K562 (cell line): Measurements from ENCODE around the gene NELFE. TPM values are rescaled to one million over a fixed set of nuclear protein-coding genes. Genes with fewer than 3 reads are reported as not detected.

Source experiments
- ELF1 ChIP-seq: fragments of 200-800 bp; sonication (Bioruptor generic); IDR thresholded peaks from 2 replicates; pipeline ENCODE4 v1.6.1; 2016; ENCODE audit warnings: missing genetic modification characterization, missing compliant biosample characterization
- ESRRB ChIP-seq: fragments of 250-450 bp; sonication (Bioruptor Pico); IDR thresholded peaks from 2 replicates; pipeline ENCODE4 v1.5.0; 2020; ENCODE audit warnings: mild to moderate bottlenecking, moderate library complexity, borderline replicate concordance
- FIP1L1 ChIP-seq: fragments of 200-400 bp; formaldehyde crosslinking; IDR thresholded peaks from 2 replicates; pipeline ENCODE4 v1.6.1; 2018; ENCODE audit warnings: mild to moderate bottlenecking, low read depth, low read length; ENCODE audit not compliant: poor library complexity, severe bottlenecking
- NCOA4 ChIP-seq: fragments of 450-650 bp; IDR thresholded peaks from 2 replicates; pipeline ENCODE4 v1.6.1; 2018; ENCODE audit warnings: mild to moderate bottlenecking; ENCODE audit not compliant: partially characterized antibody
- NELFE ChIP-seq: IDR thresholded peaks from 2 replicates; pipeline ENCODE4 v1.6.1; 2011; ENCODE audit warnings: mild to moderate bottlenecking; ENCODE audit not compliant: insufficient read depth, insufficient read length
- POLR2AphosphoS2 ChIP-seq: IDR thresholded peaks from 2 replicates; pipeline ENCODE4 v1.6.1; 2012; ENCODE audit warnings: low read length, improper control_type of control experiment
- STAT6 ChIP-seq: sonication (generic); formaldehyde crosslinking; IDR thresholded peaks from 2 replicates; pipeline ENCODE4 v1.8.1; 2023; ENCODE audit warnings: mild to moderate bottlenecking, missing genetic modification reagents
- TAF1 ChIP-seq: IDR thresholded peaks from 2 replicates; pipeline ENCODE4 v1.6.1; 2011; ENCODE audit warnings: mild to moderate bottlenecking, low read length, moderate library complexity; ENCODE audit not compliant: insufficient read depth, control insufficient read depth, severe bottlenecking; ENCODE audit errors: extremely low read depth
- TEAD1 ChIP-seq, 2 experiments: fragments of 450-650 bp in 1 of 2; sonication (generic) in 1 of 2; formaldehyde crosslinking; IDR thresholded peaks; 2 replicates each; pipeline versions ENCODE4 v1.4.0 to v1.8.0; 2020 to 2022; ENCODE audit warnings: mild to moderate bottlenecking in 2 of 2, missing genetic modification reagents in 1 of 2
- ZHX1 ChIP-seq: fragments of 150-350 bp; conservative IDR thresholded peaks from 2 replicates; pipeline ENCODE4 v1.6.1; 2014; ENCODE audit warnings: low read length
- polyA plus RNA-seq, 8 experiments: library from polyadenylated mRNA; depleted of rRNA in 4 of 8; stranded (reverse) in 5 of 8; unstranded in 3 of 8; fragments of >200 nt; fragmentation: Nextera tagmentation in 2 of 8; fragmentation: Illumina TruSeq in 1 of 8; extraction: Ambion mirVana in 2 of 8; extraction: Trizol in 1 of 8; gene quantifications; 2 replicates each; pipeline versions ENCODE4 v1.2.1 to v1.2.3, GENCODE V29; 2011 to 2014; ENCODE audit warnings: inconsistent platforms in 1 of 8, missing spikeins in 1 of 8
- total RNA-seq, 7 experiments: library from RNA; depleted of rRNA in 6 of 7; stranded (reverse); fragments of >200 nt in 6 of 7; fragmentation: Illumina TruSeq in 2 of 7; extraction: Trizol in 2 of 7; gene quantifications; 2 replicates each; pipeline versions ENCODE4 v1.2.1 to v1.2.3, GENCODE V29; 2011 to 2021; ENCODE audit warnings: low replicate concordance in 1 of 7
- TF ChIP-seq, protein P1 (sequence below): fragments of 250-450 bp; sonication (Bioruptor Pico); IDR thresholded peaks from 2 replicates; pipeline ENCODE4 v1.5.0; 2020; ENCODE audit warnings: mild to moderate bottlenecking, borderline replicate concordance
- TF ChIP-seq, protein P2 (sequence below): fragments of 250-450 bp; sonication (Bioruptor Pico); IDR thresholded peaks from 2 replicates; pipeline ENCODE4 v1.9.0; 2021; ENCODE audit warnings: mild to moderate bottlenecking
- TF ChIP-seq, protein P3 (sequence below): fragments of 450-650 bp; IDR thresholded peaks from 2 replicates; pipeline ENCODE4 v1.6.1; 2018; ENCODE audit not compliant: partially characterized antibody

Gene NELFE
- total and polyA plus RNA-seq, 9 of the 15 experiments (the other 6 are each of a cell fraction or from before 2014, with no cell fraction given): 15.2 to 157 (median 91.5) TPM

DNA sequence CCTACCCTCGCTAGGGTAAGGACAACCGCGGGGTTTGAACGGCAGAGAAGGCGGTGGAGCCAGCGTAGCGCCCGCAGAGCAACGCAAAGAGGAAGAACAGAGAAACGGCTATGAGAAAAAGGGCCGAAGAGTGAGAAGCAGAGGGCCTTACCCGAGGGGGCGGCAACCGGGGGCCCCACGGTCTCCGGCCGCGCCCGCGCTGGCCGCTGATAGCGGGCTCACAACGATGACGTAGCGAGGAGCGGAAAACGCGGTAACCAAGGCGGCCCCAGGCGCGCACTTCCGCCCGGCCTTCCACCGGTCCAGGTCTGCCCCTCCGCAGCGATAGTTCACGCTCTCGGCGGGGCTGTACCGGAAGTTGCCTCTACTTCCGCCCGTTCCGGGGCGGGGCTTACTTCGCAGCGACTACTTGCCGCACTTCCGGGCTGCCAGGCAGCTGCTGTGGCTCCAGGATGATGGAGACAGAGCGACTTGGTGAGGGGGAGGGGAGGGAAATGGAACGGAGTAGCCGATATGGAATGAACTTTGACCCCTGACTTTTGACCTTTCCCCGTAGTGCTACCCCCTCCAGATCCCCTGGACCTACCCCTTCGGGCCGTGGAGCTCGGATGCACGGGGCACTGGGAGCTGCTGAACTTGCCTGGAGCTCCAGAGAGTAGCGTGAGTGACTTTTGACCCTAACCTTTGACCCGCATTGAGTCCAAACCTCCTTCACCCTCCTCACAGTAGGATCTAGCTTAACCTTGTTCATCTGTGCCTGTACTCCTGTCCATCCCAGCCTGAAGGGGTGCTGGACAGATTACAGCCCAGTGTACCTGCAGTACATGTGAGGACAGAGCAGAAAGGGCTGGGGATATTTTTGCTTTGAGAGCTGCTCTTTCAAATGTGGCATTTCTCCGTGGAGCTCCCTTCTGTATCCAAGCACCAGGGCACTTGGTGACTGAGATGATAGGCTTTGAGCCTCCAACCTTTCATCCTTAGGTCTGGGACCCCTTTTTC is at the start of gene NELFE, which contains the start of gene SKIC2 (continued):
- TF ChIP-seq STAT6 (peak; percentile 95; the same call in 1 of the 2 replicates), TEAD1 (CRISPR knock-in tag; IDR thresholded peaks at IDR 0.05) (peak; percentile 69 to 80; a peak in 3 of 4 replicates), ESRRB (CRISPR knock-in tag) (no peak), NELFE (no peak), POLR2AphosphoS2 (no peak), ZHX1 (0 out of 2 replicates have a peak, but pooled peaks have one; percentile 54), TAF1 (peak; percentile 76), FIP1L1 (peak; percentile 31), NCOA4 (no peak), ELF1 (tag) (peak; percentile 100)
- TF ChIP-seq, protein P1, sequence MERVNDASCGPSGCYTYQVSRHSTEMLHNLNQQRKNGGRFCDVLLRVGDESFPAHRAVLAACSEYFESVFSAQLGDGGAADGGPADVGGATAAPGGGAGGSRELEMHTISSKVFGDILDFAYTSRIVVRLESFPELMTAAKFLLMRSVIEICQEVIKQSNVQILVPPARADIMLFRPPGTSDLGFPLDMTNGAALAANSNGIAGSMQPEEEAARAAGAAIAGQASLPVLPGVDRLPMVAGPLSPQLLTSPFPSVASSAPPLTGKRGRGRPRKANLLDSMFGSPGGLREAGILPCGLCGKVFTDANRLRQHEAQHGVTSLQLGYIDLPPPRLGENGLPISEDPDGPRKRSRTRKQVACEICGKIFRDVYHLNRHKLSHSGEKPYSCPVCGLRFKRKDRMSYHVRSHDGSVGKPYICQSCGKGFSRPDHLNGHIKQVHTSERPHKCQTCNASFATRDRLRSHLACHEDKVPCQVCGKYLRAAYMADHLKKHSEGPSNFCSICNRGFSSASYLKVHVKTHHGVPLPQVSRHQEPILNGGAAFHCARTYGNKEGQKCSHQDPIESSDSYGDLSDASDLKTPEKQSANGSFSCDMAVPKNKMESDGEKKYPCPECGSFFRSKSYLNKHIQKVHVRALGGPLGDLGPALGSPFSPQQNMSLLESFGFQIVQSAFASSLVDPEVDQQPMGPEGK (CRISPR knock-in tag): peak; percentile 77; the same call in 1 of the 2 replicates
- TF ChIP-seq, protein P2, sequence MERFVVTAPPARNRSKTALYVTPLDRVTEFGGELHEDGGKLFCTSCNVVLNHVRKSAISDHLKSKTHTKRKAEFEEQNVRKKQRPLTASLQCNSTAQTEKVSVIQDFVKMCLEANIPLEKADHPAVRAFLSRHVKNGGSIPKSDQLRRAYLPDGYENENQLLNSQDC (CRISPR knock-in tag): no peak
- TF ChIP-seq, protein P3, sequence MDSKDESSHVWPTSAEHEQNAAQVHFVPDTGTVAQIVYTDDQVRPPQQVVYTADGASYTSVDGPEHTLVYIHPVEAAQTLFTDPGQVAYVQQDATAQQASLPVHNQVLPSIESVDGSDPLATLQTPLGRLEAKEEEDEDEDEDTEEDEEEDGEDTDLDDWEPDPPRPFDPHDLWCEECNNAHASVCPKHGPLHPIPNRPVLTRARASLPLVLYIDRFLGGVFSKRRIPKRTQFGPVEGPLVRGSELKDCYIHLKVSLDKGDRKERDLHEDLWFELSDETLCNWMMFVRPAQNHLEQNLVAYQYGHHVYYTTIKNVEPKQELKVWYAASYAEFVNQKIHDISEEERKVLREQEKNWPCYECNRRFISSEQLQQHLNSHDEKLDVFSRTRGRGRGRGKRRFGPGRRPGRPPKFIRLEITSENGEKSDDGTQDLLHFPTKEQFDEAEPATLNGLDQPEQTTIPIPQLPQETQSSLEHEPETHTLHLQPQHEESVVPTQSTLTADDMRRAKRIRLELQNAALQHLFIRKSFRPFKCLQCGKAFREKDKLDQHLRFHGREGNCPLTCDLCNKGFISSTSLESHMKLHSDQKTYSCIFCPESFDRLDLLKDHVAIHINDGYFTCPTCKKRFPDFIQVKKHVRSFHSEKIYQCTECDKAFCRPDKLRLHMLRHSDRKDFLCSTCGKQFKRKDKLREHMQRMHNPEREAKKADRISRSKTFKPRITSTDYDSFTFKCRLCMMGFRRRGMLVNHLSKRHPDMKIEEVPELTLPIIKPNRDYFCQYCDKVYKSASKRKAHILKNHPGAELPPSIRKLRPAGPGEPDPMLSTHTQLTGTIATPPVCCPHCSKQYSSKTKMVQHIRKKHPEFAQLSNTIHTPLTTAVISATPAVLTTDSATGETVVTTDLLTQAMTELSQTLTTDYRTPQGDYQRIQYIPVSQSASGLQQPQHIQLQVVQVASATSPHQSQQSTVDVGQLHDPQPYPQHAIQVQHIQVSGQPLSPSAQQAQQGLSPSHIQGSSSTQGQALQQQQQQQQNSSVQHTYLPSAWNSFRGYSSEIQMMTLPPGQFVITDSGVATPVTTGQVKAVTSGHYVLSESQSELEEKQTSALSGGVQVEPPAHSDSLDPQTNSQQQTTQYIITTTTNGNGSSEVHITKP: peak; percentile 47
